Right lobe of liver (tissue), 4 donors: ENCODE data around the gene FUT4.

Experiments used
- CTCF ChIP-seq, 4 donors: fragments of 200-600 bp in 3 of 4; fragments of 450-650 bp in 1 of 4; IDR thresholded peaks; one replicate each; pipeline versions ENCODE4 v1.5.1 to v1.8.0; 2016 to 2022; ENCODE audit warnings: antibody characterized with exemption in 4 of 4, mild to moderate bottlenecking in 2 of 4
- POLR2A ChIP-seq: fragments of 450-650 bp; IDR thresholded peaks from one replicate; pipeline ENCODE4 v1.6.1; 2017; ENCODE audit warnings: antibody characterized with exemption, mild to moderate bottlenecking
- donor health status: DM: no; HTN: no; CAD: no.
- donor health status: DM: no; HTN: no; CAD: no.
- donor health status: DM: no; HTN: yes; CAD: no.

DNA sequence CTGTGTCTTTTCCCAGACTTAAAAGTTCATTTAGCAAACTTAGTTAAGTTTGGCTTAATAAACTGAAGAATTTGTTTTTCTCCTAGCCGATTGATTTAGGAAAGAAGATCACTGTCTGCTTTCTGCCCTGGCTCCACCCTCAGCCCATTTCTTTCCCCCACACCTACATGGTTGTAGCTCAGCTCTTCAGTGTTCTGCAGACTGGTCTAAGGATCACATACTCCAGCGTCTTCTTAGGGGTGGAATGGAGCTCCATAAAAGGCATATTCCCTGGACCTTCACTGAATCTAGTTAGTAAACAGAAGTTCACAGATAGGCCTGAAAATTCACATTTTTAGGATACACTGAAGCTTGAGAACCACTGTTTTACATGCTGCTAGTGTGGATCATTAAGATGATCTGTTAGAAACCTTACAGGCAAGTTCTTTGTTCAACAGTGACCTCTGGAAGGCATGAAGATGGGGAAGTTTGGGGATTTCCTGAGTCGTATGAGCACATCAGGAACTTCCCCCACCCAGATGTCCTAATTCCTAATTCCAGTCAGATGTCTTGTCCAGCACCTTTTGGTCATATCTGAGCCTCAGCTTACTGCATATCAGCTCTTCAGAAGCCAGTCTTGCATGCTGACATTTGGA is 40.3 kb downstream of the FUT4 start:
- TF ChIP-seq CTCF (IDR thresholded peaks at IDR 0.05) (no peak), POLR2A (no peak)
